HepG2 (cell line): ENCODE measurements around the gene PROX1.

Experiments
- CTCF ChIP-seq: sonication (generic); formaldehyde crosslinking; IDR thresholded peaks from 2 replicates; pipeline ENCODE4 v1.5.0; 2020; ENCODE audit warnings: mild to moderate bottlenecking, missing genetic modification reagents, moderate library complexity
- HOMEZ ChIP-seq: IDR thresholded peaks from 2 replicates; pipeline ENCODE4 v1.6.1; 2016; ENCODE audit warnings: low read depth
- POLR2A ChIP-seq, 2 experiments: IDR thresholded peaks; 2 replicates each; pipeline ENCODE4 v1.6.1; 2011; ENCODE audit warnings: low read depth in 2 of 2, low read length in 2 of 2, mild to moderate bottlenecking in 1 of 2, moderate library complexity in 1 of 2; ENCODE audit not compliant: insufficient read depth in 1 of 2
- SUZ12 ChIP-seq: fragments of 150-350 bp; IDR thresholded peaks from 2 replicates; pipeline ENCODE4 v1.6.1; 2014; ENCODE audit warnings: low read depth, low read length
- YEATS2 ChIP-seq: sonication (generic); formaldehyde crosslinking; IDR thresholded peaks from 2 replicates; pipeline ENCODE4 v1.4.0; 2020; ENCODE audit warnings: missing genetic modification reagents, borderline replicate concordance
- ZFX ChIP-seq: sonication (generic); formaldehyde crosslinking; IDR thresholded peaks from 2 replicates; pipeline ENCODE4 v1.4.0; 2020; ENCODE audit warnings: mild to moderate bottlenecking, low read depth, missing genetic modification reagents, moderate library complexity
- ZNF264 ChIP-seq: sonication (generic); formaldehyde crosslinking; IDR thresholded peaks from 2 replicates; pipeline ENCODE4 v1.4.0; 2020; ENCODE audit warnings: missing genetic modification reagents

- no peak for TF ChIP-seq SUZ12
- no peak for TF ChIP-seq CTCF
- no peak for TF ChIP-seq ZFX (CRISPR knock-in tag)
- TF ChIP-seq HOMEZ: no peak
- TF ChIP-seq YEATS2 (CRISPR knock-in tag): no peak
- TF ChIP-seq POLR2A (IDR thresholded peaks at IDR 0.05; ENCODE audit: insufficient read depth in 1 of 2, low read depth in 2 of 2, low read length in 2 of 2): no peak
- no peak for TF ChIP-seq ZNF264 (CRISPR knock-in tag)
Measured at GRCh38 chr1:213977909-213978308, 9.9 kb upstream of the PROX1 start.
